ENCODE results near the gene STK24.

STK24 gene

DNA sequence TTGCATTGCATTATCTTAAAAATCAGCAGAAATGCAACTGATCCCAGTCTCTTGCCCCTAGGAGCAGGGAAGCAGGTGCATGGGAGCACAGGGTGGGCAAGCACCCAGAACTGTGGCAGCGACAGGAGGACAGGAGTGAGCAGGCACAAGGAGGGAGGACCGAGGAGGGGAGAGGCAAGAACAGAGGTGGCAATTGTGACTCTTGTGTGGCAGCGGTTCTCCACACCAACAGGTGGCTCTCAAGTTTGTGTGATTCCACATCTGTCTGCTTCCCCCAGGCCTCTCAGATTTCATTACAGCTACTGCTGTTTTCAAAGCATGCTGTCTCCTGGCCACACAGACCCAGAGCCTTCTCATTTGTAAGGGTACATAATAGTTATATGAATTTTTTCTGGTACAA, 108.5 kb downstream of the STK24 start:
- ChIA-PET CTCF (interaction anchor here (0.8 to 7.1 kb wide), 12 partner anchors 9 to 203 kb away, joined by 3 to 58 read pairs (median 7); no protein-coding TSS in a partner anchor), POLR2A (interaction anchor here (0.5 kb wide), 1 partner anchor 11 kb away, joined by 4 read pairs; no protein-coding TSS in a partner anchor)
- TF ChIP-seq, protein P1, sequence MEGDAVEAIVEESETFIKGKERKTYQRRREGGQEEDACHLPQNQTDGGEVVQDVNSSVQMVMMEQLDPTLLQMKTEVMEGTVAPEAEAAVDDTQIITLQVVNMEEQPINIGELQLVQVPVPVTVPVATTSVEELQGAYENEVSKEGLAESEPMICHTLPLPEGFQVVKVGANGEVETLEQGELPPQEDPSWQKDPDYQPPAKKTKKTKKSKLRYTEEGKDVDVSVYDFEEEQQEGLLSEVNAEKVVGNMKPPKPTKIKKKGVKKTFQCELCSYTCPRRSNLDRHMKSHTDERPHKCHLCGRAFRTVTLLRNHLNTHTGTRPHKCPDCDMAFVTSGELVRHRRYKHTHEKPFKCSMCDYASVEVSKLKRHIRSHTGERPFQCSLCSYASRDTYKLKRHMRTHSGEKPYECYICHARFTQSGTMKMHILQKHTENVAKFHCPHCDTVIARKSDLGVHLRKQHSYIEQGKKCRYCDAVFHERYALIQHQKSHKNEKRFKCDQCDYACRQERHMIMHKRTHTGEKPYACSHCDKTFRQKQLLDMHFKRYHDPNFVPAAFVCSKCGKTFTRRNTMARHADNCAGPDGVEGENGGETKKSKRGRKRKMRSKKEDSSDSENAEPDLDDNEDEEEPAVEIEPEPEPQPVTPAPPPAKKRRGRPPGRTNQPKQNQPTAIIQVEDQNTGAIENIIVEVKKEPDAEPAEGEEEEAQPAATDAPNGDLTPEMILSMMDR (IDR thresholded peaks at IDR 0.05; ENCODE audit: insufficient read depth, low read length, missing control alignments), result no peak
- no peak overlapping the region for H3K4me3 ChIP-seq (ENCODE audit: low read depth, low read length)
- no peak for DNase-seq (ENCODE audit: low read depth, low spot score)

DNA sequence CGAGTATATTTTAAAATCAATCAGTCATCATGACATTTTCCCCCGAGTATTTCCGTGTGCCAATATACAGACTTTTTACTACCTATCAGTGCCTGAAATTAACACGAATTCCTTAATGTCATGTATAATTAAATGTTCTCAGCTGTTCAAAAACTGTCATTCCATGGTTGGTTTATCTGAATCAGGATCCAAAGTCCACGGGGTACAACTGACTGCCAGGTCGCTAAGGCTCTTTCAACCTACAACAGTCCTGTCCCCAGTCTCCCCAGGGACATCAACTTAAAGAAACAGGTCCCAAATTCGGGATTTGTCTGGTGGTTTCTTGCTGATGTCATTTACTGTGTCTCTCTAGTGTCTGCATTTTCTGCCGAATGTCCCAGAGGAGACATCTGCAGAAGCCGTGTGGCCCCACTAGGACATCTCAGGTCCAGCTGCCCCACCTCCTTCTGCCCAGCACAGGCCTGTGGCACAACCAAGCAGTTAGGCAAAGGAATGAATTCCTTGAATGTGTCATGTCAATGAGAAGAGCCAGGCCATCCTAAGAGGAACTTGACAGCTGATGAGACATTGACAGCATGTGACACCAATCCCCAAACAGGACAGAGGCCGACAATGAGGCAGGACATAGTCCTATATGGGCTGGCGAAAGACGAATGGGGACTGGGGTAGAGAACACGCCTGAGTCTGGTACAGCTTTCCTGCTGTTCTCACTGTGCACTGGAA, 109.5 kb downstream of the STK24 start:
- no peak overlapping the region for H3K4me3 ChIP-seq (ENCODE audit: low read depth, low read length)
- ChIA-PET POLR2A (no interaction called here), CTCF (interaction anchor here (0.7 to 7.1 kb wide), 27 partner anchors 9 to 611 kb away, joined by 3 to 58 read pairs (median 4); no protein-coding TSS in a partner anchor)
- TF ChIP-seq, protein P1 (IDR thresholded peaks at IDR 0.05; ENCODE audit: insufficient read depth, low read length, missing control alignments), result no peak
- no peak for DNase-seq (ENCODE audit: low read depth, low spot score)

DNA sequence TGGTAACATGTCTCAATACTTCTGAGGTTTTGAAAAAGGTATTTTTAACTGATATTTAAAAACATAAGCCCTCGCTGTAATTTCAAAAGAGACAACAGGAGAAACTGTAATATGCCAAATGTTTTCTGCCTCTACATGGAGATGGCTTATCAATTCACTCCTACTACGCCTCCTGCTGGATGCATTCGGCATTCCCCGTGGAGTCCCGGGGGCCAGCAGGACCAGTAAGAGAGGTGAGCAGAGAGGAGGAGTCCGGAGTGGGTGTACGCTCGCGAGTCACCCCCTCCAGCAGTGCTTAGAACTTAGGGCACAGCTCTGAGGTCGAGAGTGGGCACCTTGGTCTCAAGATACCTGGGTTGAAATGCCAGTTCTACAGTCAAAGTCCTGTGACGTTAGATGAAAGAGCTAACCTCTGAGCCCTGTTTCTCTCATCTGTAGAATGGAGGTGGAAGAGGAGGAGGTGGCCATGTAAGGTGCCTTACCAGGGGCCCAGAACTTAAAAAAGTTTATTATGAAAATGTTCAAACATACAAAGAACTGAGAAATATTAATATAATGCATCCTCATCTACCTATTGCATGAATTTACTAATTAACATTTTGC, 110.2 kb downstream of the STK24 start:
- POLR2A ChIA-PET, result no interaction called here
- CTCF ChIA-PET, result interaction anchor here (0.7 to 7.1 kb wide), 26 partner anchors 9 to 611 kb away, joined by 3 to 58 read pairs (median 4); no protein-coding TSS in a partner anchor
- DNase-seq (ENCODE audit: low read depth, low spot score), result no peak
- TF ChIP-seq, protein P1 (IDR thresholded peaks at IDR 0.05; ENCODE audit: insufficient read depth, low read length, missing control alignments), result peak; percentile 77
- H3K4me3 ChIP-seq (ENCODE audit: low read depth, low read length), result no peak overlapping the region

DNA sequence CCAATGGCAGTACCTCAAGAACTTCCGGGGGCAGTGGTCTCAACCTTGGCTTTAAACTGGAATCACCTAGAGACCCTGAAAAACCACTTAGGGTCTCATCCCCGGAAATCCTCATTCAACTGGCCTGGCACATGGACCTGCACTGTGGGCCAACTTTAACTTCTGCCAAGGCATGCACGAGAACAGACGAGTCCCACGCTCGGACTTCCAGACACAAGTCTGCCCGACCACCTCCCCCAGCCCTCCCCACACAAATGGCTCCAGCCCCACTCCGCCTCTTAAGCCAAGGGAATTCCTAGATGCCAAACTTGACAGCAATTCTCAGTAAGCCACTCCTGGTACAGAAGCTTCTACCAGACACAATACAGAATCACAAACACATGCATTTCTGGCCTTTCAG, 114.0 kb downstream of the STK24 start:
- DNase-seq (ENCODE audit: low read depth, low spot score), result no peak
- no peak overlapping the region for H3K4me3 ChIP-seq (ENCODE audit: low read depth, low read length)
- CTCF ChIA-PET, result interaction anchor here (1.0 to 1.4 kb wide), 3 partner anchors 13 to 20 kb away, joined by 3 to 5 read pairs (median 3); no protein-coding TSS in a partner anchor
- TF ChIP-seq, protein P1 (IDR thresholded peaks at IDR 0.05; ENCODE audit: insufficient read depth, low read length, missing control alignments), result no peak
- POLR2A ChIA-PET, result no interaction called here

DNA sequence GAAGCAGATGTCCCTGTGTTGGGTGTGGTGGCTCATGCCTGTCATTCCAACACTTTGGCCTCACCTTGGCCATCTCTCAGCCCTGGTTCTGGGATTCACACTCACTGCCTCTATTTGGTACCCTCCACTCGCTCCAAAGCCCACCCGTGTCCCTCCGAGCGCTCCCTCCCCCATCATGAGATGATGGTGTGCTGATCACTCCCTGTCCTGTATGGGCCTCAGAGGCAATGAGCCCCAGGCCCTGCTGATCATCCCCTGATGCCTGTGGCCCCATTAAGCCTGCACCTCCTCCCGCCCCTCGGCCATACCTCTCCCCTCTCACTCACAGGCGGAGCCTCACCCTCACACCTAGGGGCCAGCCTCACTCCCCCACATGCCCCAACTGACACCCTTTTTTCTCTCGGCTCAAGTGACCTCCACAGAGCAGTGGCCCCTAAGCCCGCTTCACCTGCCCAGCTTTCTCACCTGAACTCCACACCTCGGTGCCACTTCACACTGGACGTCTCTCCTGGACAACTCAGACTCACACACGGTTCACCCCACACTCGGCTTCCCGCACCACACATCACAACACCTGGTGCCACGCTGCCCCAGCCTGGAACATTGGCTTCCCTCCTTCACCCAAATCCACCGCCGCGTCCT, 114.5 kb downstream of the STK24 start:
- TF ChIP-seq, protein P1 (IDR thresholded peaks at IDR 0.05; ENCODE audit: insufficient read depth, low read length, missing control alignments), result no peak
- POLR2A ChIA-PET, result no interaction called here
- no peak for DNase-seq (ENCODE audit: low read depth, low spot score)
- CTCF ChIA-PET, result interaction anchor here (1.0 to 1.7 kb wide), 4 partner anchors 16 to 380 kb away, joined by 3 to 7 read pairs (median 3); no protein-coding TSS in a partner anchor
- H3K4me3 ChIP-seq (ENCODE audit: low read depth, low read length), result no peak overlapping the region
